Measurements from ENCODE around the gene SRR. TPM values are rescaled to one million over a fixed set of nuclear protein-coding genes. Genes with fewer than 3 reads are reported as not detected.

The SRR gene
- total and polyA plus RNA-seq, 10 of the 15 experiments (the other 5 are each of a cell fraction or from before 2014, with no cell fraction given), result 11.7 to 33.9 (median 20.2) TPM

GRCh38 chr17:2336852-2337543, 33.2 kb downstream of the SRR start, which contains the start of gene SGSM2:
Gene SGSM2 (plus strand): TSS chr17:2337501. CDS start chr17:2337689, 188 bp downstream.
- SMC1A ChIA-PET (ENCODE audit: uncharacterized antibody, unreplicated experiment), result interaction anchor here (0.9 to 2.0 kb wide), 8 partner anchors 16 to 284 kb away, joined by 3 to 8 read pairs (median 4); no protein-coding TSS in a partner anchor
- peak within 1 kb of the TSS; percentile 90 for H3K9ac ChIP-seq (ENCODE audit: control insufficient read depth, insufficient read depth, low read length)
- peaks cover 3 to 21% of the 10 kb centered on the region in 2 experiments for H3K36me3 ChIP-seq (ENCODE audit: control insufficient read depth in 2 of 2, insufficient read depth in 2 of 2, low read length in 1 of 2)
- TF ChIP-seq YBX1 (IDR thresholded peaks at IDR 0.05) (no peak), CREM (IDR thresholded peaks at IDR 0.05; ENCODE audit: low read depth) (0 out of 2 replicates have a peak, but pooled peaks have one; percentile 18), MXI1 (IDR thresholded peaks at IDR 0.05; ENCODE audit: low read depth, low read length) (peak; percentile 65), PKNOX1 (IDR thresholded peaks at IDR 0.05) (no peak), BRCA1 (IDR thresholded peaks at IDR 0.05; ENCODE audit: low read depth, low read length) (no peak), E2F8 (IDR thresholded peaks at IDR 0.05; ENCODE audit: low read depth, partially characterized antibody) (no peak), TAF1 (IDR thresholded peaks at IDR 0.05; ENCODE audit: borderline replicate concordance, low read depth, low read length) (peak; percentile 41; the same call in 1 of the 2 replicates), POLR2A (IDR thresholded peaks at IDR 0.05; ENCODE audit: low read depth, low read length) (peak; percentile 35; the same call in 1 of the 2 replicates), DPF2 (IDR thresholded peaks at IDR 0.05) (peak; percentile 17), CREB1 (IDR thresholded peaks at IDR 0.05; ENCODE audit: low read depth) (0 out of 2 replicates have a peak, but pooled peaks have one; percentile 14), IKZF2 (IDR thresholded peaks at IDR 0.05) (no peak; a peak in 2 of 4 replicates), TCF12 (IDR thresholded peaks at IDR 0.05; ENCODE audit: low read depth, low read length) (no peak), REST (IDR thresholded peaks at IDR 0.05; ENCODE audit: low read depth, low read length) (no peak), ELK1 (IDR thresholded peaks at IDR 0.05; ENCODE audit: low read depth, low read length) (no peak)

More at GRCh38 chr17:2336852-2337543, 33.2 kb downstream of the SRR start, which contains the start of gene SGSM2:
- Histone ChIP-seq H3K27ac (ENCODE audit: control insufficient read depth, insufficient read depth) (peak within 1 kb of the TSS; percentile 86), H3K27me3 (replicated peaks in 1 of 2; ENCODE audit: control insufficient read depth in 2 of 2, insufficient read depth in 2 of 2, low read length in 1 of 2) (no peaks in the 10 kb centered on the region), H2AFZ (ENCODE audit: control insufficient read depth, low read depth, low read length) (peak within 1 kb of the TSS; percentile 86), H3K9me3 (replicated peaks; ENCODE audit: control insufficient read depth, insufficient read depth, low read length) (no peaks in the 10 kb centered on the region), H4K20me1 (ENCODE audit: control insufficient read depth, insufficient read depth) (no peaks in the 10 kb centered on the region), H3K4me2 (ENCODE audit: control insufficient read depth, insufficient read depth) (peak within 1 kb of the TSS; percentile 100), H3K79me2 (ENCODE audit: control insufficient read depth, insufficient read depth, low read length) (peaks cover 48% of the 10 kb centered on the region), H3K4me3 (peak within 1 kb of the TSS; percentile 92), H3K4me1 (ENCODE audit: control insufficient read depth, insufficient read depth, low read length) (peaks cover 5% of the 10 kb centered on the region)
- CTCF ChIA-PET, result interaction anchor here (0.8 to 3.1 kb wide), 9 partner anchors 16 to 282 kb away, joined by 3 to 13 read pairs (median 5); no protein-coding TSS in a partner anchor
- DNase-seq (ENCODE audit: low read depth, low spot score) (no peak), FAIRE-seq (no peak), ATAC-seq (peak; percentile 71)
- TSS peak; percentile 60 for BruUV-seq (replicated peaks)
- intact Hi-C loops (cut with micrococcal nuclease; ENCODE audit: unreplicated experiment) (loop anchor here (2.0 to 5.0 kb wide), 2 partner anchors 70 to 285 kb away; no protein-coding TSS in a partner anchor), in situ Hi-C loops (cut with MboI) (no loop called here)
- under 1% methylated on average over 51 of the region's 77 CpGs for WGBS (ENCODE audit: insufficient coverage, insufficient replicate concordance, low lambda C conversion rate, missing lambda C conversion rate)
- RAD21 ChIA-PET (ENCODE audit: unreplicated experiment), result interaction anchor here (0.9 to 2.6 kb wide), 11 partner anchors 15 to 620 kb away, joined by 3 to 11 read pairs (median 5); partner anchors contain the start of genes HIC1, SMG6 and SRR
- POLR2A ChIA-PET, result interaction anchor here (0.5 to 2.8 kb wide), 8 partner anchors 29 to 620 kb away, joined by 3 to 12 read pairs (median 5); partner anchors contain the start of genes SMG6 and SRR
